Upper lobe of right lung (tissue), 1 donor: ENCODE results near the gene GK. TPM values are rescaled to one million over a fixed set of nuclear protein-coding genes. Genes with fewer than 3 reads are reported as not detected.
"Not testable (repeated sequence)": the region's sequence is repeated elsewhere in the genome, so short reads cannot be mapped to it uniquely, and the experiment has no call there.

Experiments used
- ATAC-seq: fragments of 200-7000 bp; cut with Tn5 transposase; one replicate; pipeline ENCODE4 v1.9.1; 2020; ENCODE audit warnings: mild to moderate bottlenecking, moderate library complexity
- DNase-seq: peaks from one replicate; pipeline ENCODE4 v3.0.0-alpha.2; 2020
- H3K27ac ChIP-seq: fragments of 200-600 bp; one replicate; pipeline ENCODE4 v1.8.0; 2022
- H3K27me3 ChIP-seq: fragments of 200-600 bp; one replicate; pipeline ENCODE4 v1.8.0; 2022; ENCODE audit warnings: mild to moderate bottlenecking
- H3K36me3 ChIP-seq: fragments of 200-600 bp; one replicate; pipeline ENCODE4 v1.8.0; 2022
- H3K4me1 ChIP-seq: fragments of 200-600 bp; one replicate; pipeline ENCODE4 v1.8.0; 2022
- H3K4me3 ChIP-seq: fragments of 200-600 bp; one replicate; pipeline ENCODE4 v1.8.0; 2022; ENCODE audit warnings: mild to moderate bottlenecking
- H3K9me3 ChIP-seq: fragments of 200-600 bp; one replicate; pipeline ENCODE4 v1.8.0; 2022
- intact Hi-C: fragments of 100-400 bp; cut with DNase I; formaldehyde crosslinking; loops from one replicate; pipeline ENCODE4 v1.11.0; 2022
- total RNA-seq: library from RNA; stranded (reverse); fragmentation: NEBNext Ultra II Directional; extraction: Animal tissue kit (Norgen Biotek cat#: 25700); gene quantifications from one replicate; pipeline ENCODE4 v1.2.1, GENCODE V29; 2021
- TF ChIP-seq, protein P1 (sequence below): fragments of 200-600 bp; IDR thresholded peaks from one replicate; pipeline ENCODE4 v1.8.0; 2022; ENCODE audit warnings: antibody characterized with exemption
- donor health status: DM: no; HTN: yes; CAD: no; lungs with severe emphysema.

Gene GK
- total RNA-seq, 1 donor from 2014 or later = 48.3 TPM

DNA sequence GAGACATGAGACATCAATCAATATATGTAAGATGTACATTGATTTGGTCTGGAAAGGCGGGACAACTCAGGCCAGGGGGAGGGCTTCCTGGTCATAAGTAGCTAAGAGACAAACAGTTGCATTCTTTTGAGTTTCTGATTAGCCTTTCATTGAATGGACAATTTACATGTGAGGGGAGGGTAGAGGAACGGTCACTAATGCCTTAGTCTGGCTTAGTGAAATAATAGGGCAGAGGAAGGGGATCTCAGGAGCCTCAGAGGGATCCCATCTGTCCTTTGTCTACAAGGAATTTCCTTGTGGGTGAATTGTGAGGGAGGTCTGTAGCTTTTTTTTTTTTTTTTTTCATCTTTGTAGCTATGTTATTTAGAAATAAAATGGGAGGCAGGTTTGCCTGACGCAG lies 88.3 kb downstream of the GK start:
- DNase-seq (no peak), ATAC-seq (no peak)
- Histone ChIP-seq H3K36me3 (no peaks in the 10 kb centered on the region), H3K4me1 (no peaks in the 10 kb centered on the region), H3K27ac (no peak overlapping the region), H3K27me3 (no peaks in the 10 kb centered on the region), H3K4me3 (no peak overlapping the region), H3K9me3 (no peaks in the 10 kb centered on the region)
- intact Hi-C loops = no loop called here
- TF ChIP-seq, protein P1, sequence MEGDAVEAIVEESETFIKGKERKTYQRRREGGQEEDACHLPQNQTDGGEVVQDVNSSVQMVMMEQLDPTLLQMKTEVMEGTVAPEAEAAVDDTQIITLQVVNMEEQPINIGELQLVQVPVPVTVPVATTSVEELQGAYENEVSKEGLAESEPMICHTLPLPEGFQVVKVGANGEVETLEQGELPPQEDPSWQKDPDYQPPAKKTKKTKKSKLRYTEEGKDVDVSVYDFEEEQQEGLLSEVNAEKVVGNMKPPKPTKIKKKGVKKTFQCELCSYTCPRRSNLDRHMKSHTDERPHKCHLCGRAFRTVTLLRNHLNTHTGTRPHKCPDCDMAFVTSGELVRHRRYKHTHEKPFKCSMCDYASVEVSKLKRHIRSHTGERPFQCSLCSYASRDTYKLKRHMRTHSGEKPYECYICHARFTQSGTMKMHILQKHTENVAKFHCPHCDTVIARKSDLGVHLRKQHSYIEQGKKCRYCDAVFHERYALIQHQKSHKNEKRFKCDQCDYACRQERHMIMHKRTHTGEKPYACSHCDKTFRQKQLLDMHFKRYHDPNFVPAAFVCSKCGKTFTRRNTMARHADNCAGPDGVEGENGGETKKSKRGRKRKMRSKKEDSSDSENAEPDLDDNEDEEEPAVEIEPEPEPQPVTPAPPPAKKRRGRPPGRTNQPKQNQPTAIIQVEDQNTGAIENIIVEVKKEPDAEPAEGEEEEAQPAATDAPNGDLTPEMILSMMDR = no peak

DNA sequence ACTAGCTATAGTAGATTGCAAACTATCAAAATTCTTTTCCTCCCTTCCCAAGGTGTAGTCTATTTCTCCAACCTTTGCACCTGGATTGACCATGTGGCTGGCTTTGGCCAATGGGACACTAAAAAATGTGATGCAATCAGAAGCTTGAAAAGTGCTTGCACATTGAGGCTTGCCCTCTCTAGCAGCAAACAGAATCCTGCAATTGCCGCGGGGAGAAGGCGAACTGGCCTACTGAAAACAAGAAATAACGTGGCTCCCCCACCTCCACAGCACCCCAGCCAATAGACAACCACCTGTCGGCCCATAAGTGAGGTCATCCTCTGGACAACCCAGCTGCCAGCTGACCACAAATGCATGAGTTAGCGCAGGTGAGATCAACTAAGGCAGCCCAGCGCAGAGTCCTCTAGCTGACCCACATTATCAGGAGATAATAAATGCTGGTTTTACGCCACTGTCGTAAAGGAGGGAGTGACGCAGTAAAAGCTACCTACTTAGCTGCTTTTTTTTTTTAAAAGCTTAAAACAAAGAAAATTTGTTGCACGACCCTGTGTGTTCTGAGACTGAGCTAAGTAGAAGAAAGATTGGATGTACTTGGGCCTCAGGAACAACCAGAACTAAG lies 95.2 kb downstream of the GK start:
- Histone ChIP-seq H3K27me3 (no peaks in the 10 kb centered on the region), H3K36me3 (no peaks in the 10 kb centered on the region), H3K27ac (no peak overlapping the region), H3K4me3 (no peak overlapping the region), H3K4me1 (no peaks in the 10 kb centered on the region), H3K9me3 (no peaks in the 10 kb centered on the region)
- ATAC-seq (no peak), DNase-seq (no peak)
- intact Hi-C loops = no loop called here
- TF ChIP-seq, protein P1 = no peak

DNA sequence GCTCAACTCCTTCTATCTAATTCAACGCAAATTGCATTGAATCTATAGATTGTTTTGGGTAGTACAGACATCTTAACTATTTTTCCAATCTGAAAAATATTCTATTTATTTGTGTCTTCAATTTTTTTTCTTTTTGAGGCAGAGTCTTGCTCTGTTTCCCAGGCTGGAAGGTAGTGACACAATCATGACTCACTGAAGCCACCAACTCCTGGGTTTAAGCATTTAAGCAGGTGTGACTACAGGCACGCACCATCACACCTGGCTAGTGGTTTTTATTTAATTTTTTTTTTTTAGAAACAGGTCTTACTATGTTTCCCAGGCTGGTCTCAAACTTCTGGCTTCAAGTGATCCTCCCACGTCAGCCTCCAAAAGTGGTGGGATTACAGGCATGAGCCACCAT lies 98.3 kb downstream of the GK start:
- Histone ChIP-seq H3K36me3 (no peaks in the 10 kb centered on the region), H3K4me1 (no peaks in the 10 kb centered on the region), H3K4me3 (no peak overlapping the region), H3K27ac (no peak overlapping the region), H3K9me3 (no peaks in the 10 kb centered on the region), H3K27me3 (no peaks in the 10 kb centered on the region)
- intact Hi-C loops = no loop called here
- ATAC-seq (no peak), DNase-seq (no peak)
- TF ChIP-seq, protein P1 = no peak

DNA sequence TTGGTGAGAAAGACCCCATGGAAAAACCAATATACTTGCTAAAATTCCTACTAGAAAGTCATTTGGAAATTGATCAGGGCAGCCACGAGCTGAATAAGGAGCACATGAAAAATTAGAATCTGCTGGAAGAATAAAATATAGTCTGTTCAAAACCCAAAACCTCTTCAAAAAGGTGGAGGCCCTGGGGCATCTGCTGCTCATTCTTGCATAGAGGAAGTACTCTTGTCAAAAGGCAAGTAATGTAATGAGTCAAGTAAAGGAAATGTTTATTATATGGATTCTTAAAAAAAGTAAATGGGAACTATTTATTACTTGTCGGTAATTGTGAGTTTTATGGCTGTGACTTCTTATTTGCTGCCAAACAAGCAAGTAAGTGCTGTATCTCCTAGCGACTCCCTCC lies 109.5 kb downstream of the GK start:
- H3K9me3 ChIP-seq = no peaks in the 10 kb centered on the region
- no peaks in the 10 kb centered on the region for H3K27me3 ChIP-seq
- H3K27ac ChIP-seq = no peak overlapping the region
- intact Hi-C loops = no loop called here
- H3K4me3 ChIP-seq = no peak overlapping the region
- TF ChIP-seq, protein P1 = no peak
- no peaks in the 10 kb centered on the region for H3K36me3 ChIP-seq
- no peaks in the 10 kb centered on the region for H3K4me1 ChIP-seq
- ATAC-seq = no peak
- no peak for DNase-seq

DNA sequence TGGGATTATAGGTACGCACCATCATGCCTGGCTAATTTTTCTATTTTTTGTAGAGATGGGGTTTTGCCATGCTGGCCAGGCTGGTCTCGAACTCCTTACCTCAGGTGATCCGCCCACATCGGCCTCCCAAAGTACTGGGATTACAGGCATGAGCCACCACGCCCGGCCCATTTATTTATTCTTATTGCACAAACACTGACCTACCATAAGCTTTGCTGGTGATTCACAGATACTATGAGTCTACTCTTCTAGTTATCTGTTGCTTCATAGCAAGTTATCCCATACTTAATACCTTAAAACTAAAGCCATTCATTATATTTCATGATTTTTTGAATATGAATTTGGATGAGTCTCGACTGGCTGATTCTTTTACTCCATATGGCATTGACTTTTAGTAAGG lies 120.5 kb downstream of the GK start:
- H3K27ac ChIP-seq, H3K9me3 ChIP-seq, DNase-seq, H3K27me3 ChIP-seq, H3K4me3 ChIP-seq, H3K4me1 ChIP-seq, intact Hi-C loops, H3K36me3 ChIP-seq, ATAC-seq: not testable (repeated sequence)

DNA sequence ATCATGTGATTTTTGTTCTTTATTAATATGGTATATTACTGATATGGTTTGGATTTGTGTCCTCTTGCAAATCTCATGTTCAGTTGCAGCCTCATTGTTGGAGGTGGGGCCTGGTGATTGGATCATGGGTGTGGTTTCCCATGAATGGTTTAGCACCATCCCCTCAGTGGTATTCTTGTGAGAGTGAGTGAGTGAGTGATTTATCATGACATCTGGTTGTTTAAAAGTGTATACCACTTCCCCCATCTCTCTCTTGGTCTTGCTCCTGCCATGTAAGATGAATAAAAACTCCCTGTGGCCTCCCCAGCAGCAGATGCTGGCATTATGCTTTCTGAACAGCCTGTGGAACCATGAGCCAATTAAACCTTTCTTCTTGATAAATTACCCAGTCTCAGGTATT lies 124.4 kb downstream of the GK start:
- Histone ChIP-seq H3K9me3 (no peaks in the 10 kb centered on the region), H3K36me3 (no peaks in the 10 kb centered on the region), H3K4me1 (no peaks in the 10 kb centered on the region), H3K27me3 (no peaks in the 10 kb centered on the region), H3K4me3 (no peak overlapping the region), H3K27ac (no peak overlapping the region)
- DNase-seq (no peak), ATAC-seq (no peak)
- intact Hi-C loops = no loop called here
- TF ChIP-seq, protein P1 = no peak
